Activated B cell treated with CpG ODN at 0.5 μM for 24 hours (primary cell): ENCODE results near the gene PRCC. TPM values are rescaled to one million over a fixed set of nuclear protein-coding genes. Genes with fewer than 3 reads are reported as not detected.

Experiments used
- ATAC-seq: fragments of 200-7000 bp; cut with Tn5 transposase; one replicate; pipeline ENCODE4 v1.10.0; 2021; ENCODE audit warnings: low read depth, mild to moderate bottlenecking, moderate library complexity
- CTCF ChIA-PET: fragments of 350-600 bp; sonication (Branson Sonifier 250); formaldehyde crosslinking; loops from one replicate; lab custom pipeline; 2021; ENCODE audit warnings: antibody characterized with exemption; lab: Charles Lee
- POLR2A ChIA-PET: fragments of 350-600 bp; sonication (Branson Sonifier 250); formaldehyde crosslinking; loops from one replicate; lab custom pipeline; 2021; ENCODE audit warnings: antibody characterized with exemption; lab: Charles Lee
- DNase-seq: peaks from one replicate; pipeline ENCODE4 v3.0.0; 2022
- H3K27ac Mint-ChIP-seq: one replicate; pipeline ENCODE4 v1.8.0; 2020; ENCODE audit warnings: mixed read lengths
- H3K27me3 Mint-ChIP-seq: one replicate; pipeline ENCODE4 v1.8.0; 2021; ENCODE audit warnings: mixed read lengths
- H3K36me3 Mint-ChIP-seq: one replicate; pipeline ENCODE4 v1.8.0; 2021; ENCODE audit warnings: low read depth, mixed read lengths
- H3K4me1 Mint-ChIP-seq: one replicate; pipeline ENCODE4 v1.8.0; 2021; ENCODE audit warnings: mixed read lengths
- H3K4me3 Mint-ChIP-seq: one replicate; pipeline ENCODE4 v1.8.0; 2020; ENCODE audit warnings: mild to moderate bottlenecking, mixed read lengths
- H3K9me3 Mint-ChIP-seq: one replicate; pipeline ENCODE4 v1.8.0; 2020; ENCODE audit warnings: mixed read lengths
- intact Hi-C: fragments of 100-400 bp; cut with micrococcal nuclease; formaldehyde crosslinking; loops from one replicate; pipeline ENCODE4 v1.15.1; 2024
- total RNA-seq: library from RNA; stranded (reverse); gene quantifications from 2 replicates; pipeline ENCODE4 v1.2.3, GENCODE V29; 2022
- TF ChIP-seq, protein P1 (sequence below): fragments of 200-600 bp; IDR thresholded peaks from one replicate; pipeline ENCODE4 v1.8.0; 2022; ENCODE audit warnings: antibody characterized with exemption, mild to moderate bottlenecking

Gene PRCC
- total RNA-seq, 1 donor from 2014 or later = 81.4 TPM

DNA sequence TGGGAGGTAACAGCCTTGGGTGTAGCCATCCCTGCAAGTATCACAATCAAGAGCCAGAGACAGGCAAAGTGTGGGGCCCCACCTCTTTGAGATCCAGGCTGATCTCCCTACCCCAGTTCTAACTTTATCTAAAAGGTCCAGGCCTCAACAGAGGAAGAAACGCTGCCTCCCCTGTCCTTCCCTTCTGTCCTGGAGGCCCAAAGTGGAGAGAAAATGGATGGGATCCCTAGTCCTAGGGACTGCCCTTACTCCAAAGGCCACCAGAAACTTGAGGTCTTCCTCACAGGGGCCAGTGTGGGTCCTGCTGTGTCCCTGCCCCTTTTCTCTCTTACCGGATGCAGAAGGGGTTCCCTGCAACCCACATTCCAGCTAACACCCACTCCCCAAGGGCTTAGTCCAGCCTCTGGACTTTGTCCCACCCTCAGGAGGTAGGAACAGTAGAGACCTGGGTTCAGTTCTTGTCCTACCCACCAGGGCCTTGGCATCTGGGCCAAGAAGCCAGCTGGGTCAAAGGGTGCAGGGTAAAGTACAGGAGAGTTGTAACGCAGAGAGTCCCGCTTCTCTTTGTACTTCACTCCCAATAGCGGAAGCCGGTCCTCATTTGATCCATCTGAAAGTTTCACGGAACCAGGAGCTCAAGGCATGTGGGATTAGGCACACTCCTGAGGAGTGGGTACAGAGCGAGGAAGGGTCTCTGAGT is 17.8 kb upstream of the PRCC start:
- no peak for ATAC-seq
- peak overlapping the region; percentile 85 for H3K27ac Mint-ChIP-seq
- H3K36me3 Mint-ChIP-seq = peaks cover 19% of the 10 kb centered on the region
- intact Hi-C loops = loop anchor here (5.0 kb wide), 1 partner anchor 292 kb away; no protein-coding TSS in a partner anchor
- peaks cover 66% of the 10 kb centered on the region for H3K4me1 Mint-ChIP-seq
- no peaks in the 10 kb centered on the region for H3K9me3 Mint-ChIP-seq
- POLR2A ChIA-PET = interaction anchor here (0.6 to 4.1 kb wide), 2 partner anchors 8 to 1660 kb away, joined by 3 to 91 read pairs; partner anchors contain the start of gene MRPL24
- no peak for DNase-seq
- no peaks in the 10 kb centered on the region for H3K27me3 Mint-ChIP-seq
- peak overlapping the region; percentile 90 for H3K4me3 Mint-ChIP-seq
- TF ChIP-seq, protein P1, sequence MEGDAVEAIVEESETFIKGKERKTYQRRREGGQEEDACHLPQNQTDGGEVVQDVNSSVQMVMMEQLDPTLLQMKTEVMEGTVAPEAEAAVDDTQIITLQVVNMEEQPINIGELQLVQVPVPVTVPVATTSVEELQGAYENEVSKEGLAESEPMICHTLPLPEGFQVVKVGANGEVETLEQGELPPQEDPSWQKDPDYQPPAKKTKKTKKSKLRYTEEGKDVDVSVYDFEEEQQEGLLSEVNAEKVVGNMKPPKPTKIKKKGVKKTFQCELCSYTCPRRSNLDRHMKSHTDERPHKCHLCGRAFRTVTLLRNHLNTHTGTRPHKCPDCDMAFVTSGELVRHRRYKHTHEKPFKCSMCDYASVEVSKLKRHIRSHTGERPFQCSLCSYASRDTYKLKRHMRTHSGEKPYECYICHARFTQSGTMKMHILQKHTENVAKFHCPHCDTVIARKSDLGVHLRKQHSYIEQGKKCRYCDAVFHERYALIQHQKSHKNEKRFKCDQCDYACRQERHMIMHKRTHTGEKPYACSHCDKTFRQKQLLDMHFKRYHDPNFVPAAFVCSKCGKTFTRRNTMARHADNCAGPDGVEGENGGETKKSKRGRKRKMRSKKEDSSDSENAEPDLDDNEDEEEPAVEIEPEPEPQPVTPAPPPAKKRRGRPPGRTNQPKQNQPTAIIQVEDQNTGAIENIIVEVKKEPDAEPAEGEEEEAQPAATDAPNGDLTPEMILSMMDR = no peak
- CTCF ChIA-PET = no interaction called here

DNA sequence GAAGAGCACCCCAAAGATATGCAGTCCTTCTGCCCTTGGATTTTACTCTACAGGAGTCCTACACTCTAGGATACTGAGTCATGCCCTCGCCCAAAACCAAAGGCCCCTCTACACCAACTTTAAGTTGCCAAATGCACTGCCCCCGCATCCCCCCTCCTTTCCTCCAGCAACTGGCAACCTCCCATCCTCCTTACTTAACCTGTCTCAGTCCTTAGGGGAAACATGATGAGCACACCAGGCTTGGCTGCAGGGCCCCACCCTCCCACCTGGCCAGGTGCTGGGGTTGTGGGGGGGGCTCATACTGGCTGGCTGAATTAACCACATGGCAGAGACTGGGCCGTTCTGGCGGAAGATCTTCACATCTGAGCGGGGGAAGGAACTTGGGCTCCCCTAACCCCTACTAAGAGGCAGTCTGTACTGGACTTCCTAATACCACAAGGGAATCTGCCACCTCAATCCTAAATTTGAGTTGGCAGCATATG is 17.1 kb upstream of the PRCC start:
- peaks cover 12% of the 10 kb centered on the region for H3K36me3 Mint-ChIP-seq
- ATAC-seq = no peak

DNA sequence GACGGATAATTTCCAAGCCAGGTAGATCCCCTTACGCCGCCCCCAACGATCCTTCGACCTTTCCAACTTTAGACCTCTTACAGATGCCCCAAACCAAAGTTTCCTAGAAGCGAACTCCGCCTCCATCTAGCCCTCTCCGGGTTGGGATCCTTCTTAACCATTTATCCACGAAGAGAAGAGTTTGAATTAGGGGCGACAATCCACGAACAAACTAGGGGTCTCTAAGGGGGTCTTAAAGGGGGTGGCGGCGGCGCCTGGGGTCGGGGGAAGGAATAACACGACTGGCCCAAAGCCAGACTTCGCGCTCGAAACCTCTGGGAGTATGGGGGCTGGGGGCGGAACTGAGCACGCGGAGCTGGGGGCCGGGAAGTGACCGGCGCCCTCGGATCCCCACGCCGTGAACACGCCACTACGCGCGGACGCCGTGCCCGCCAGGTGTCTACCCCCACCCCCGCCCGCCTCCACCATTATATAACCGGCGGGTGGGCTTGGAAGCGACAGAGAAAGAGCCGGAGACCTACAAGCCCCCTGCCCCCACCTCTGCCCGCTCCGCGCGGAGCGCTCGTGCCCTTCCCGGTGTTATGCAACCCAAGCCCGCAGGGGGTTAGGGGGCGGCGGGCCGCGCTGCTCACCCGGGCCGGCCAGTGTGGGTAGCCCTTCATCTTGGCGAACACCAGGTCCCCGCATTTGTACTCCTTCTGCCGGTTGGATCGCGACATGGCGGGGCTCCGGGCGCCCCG is 16.5 kb upstream of the PRCC start:
- peaks cover 6% of the 10 kb centered on the region for H3K36me3 Mint-ChIP-seq
- ChIA-PET POLR2A (interaction anchor here (0.5 to 4.1 kb wide), 11 partner anchors 9 to 817 kb away, joined by 3 to 91 read pairs (median 10); partner anchors contain the start of genes CRABP2, ISG20L2, MEF2D and METTL25B), CTCF (interaction anchor here (1.8 to 2.3 kb wide), 4 partner anchors 10 to 61 kb away, joined by 7 to 16 read pairs (median 10); partner anchors contain the start of genes ISG20L2, METTL25B and MRPL24)
- no peaks in the 10 kb centered on the region for H3K27me3 Mint-ChIP-seq
- peaks cover 71% of the 10 kb centered on the region for H3K4me1 Mint-ChIP-seq
- TF ChIP-seq, protein P1 = no peak
- DNase-seq (no peak), ATAC-seq (peak; percentile 20)
- peak overlapping the region; percentile 90 for H3K4me3 Mint-ChIP-seq
- H3K27ac Mint-ChIP-seq = peak overlapping the region; percentile 85
- H3K9me3 Mint-ChIP-seq = no peaks in the 10 kb centered on the region
- intact Hi-C loops = loop anchor here (1.0 to 5.0 kb wide), 5 partner anchors 10 to 294 kb away; partner anchors contain the start of genes ISG20L2, METTL25B, MRPL24 and PRCC

More for the DNA sequence above, 17.1 kb upstream of the PRCC start:
- DNase-seq = no peak
- Mint-ChIP-seq H3K4me1 (peaks cover 70% of the 10 kb centered on the region), H3K4me3 (peak overlapping the region; percentile 90), H3K9me3 (no peaks in the 10 kb centered on the region), H3K27me3 (no peaks in the 10 kb centered on the region), H3K27ac (peak overlapping the region; percentile 85)
- ChIA-PET CTCF (interaction anchor here (2.0 to 2.3 kb wide), 2 partner anchors 9 to 24 kb away, joined by 14 to 16 read pairs; partner anchors contain the start of gene MRPL24), POLR2A (interaction anchor here (0.6 to 4.1 kb wide), 6 partner anchors 8 to 1660 kb away, joined by 3 to 91 read pairs (median 42); partner anchors contain the start of genes ISG20L2, MEF2D, METTL25B and MRPL24)
- TF ChIP-seq, protein P1 = no peak
- intact Hi-C loops = loop anchor here (5.0 kb wide), 1 partner anchor 293 kb away; no protein-coding TSS in a partner anchor

DNA sequence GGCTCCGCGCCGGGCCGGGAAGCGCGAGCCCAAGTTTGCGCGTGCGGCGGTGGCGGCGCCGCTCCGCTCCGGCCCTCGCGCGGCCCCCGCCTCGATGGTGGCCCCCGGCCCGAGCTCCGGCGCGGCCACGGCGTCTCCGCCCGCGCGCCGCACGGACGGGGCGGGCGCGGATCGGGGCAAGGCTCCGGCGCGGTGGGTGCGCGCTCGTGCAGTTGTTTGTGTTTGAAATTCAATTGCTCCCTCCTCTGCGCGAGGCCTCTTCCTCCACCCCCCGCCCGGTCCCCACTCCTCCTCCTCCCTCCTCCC is 15.9 kb upstream of the PRCC start, which contains the start of gene HDGF:
TSS of gene HDGF (minus strand) at position 225 of the 306 bp plus-strand sequence. CDS start 246 bp downstream, outside the sequence.
- peak within 1 kb of the TSS; percentile 93 for H3K4me3 Mint-ChIP-seq
- H3K27ac Mint-ChIP-seq = peak within 1 kb of the TSS; percentile 92
- TF ChIP-seq, protein P1 = no peak
- ChIA-PET CTCF (interaction anchor here (1.3 to 2.3 kb wide), 5 partner anchors 10 to 62 kb away, joined by 3 to 16 read pairs (median 7); partner anchors contain the start of genes ISG20L2, METTL25B and MRPL24), POLR2A (interaction anchor here (0.5 to 4.1 kb wide), 20 partner anchors 10 to 1287 kb away, joined by 3 to 91 read pairs (median 7); partner anchors contain the start of genes CRABP2, ISG20L2, MEF2D and METTL25B)
- peaks cover 67% of the 10 kb centered on the region for H3K4me1 Mint-ChIP-seq
- H3K9me3 Mint-ChIP-seq = no peaks in the 10 kb centered on the region
- ATAC-seq (no peak), DNase-seq (peak; percentile 58)
- peaks cover 4% of the 10 kb centered on the region for H3K36me3 Mint-ChIP-seq
- H3K27me3 Mint-ChIP-seq = no peaks in the 10 kb centered on the region
- intact Hi-C loops = loop anchor here (1.0 to 5.0 kb wide), 5 partner anchors 10 to 294 kb away; partner anchors contain the start of genes ISG20L2, METTL25B, MRPL24 and PRCC
